Omental fat pad (tissue), 4 donors: ENCODE results near the gene IMPDH1. TPM values are rescaled to one million over a fixed set of nuclear protein-coding genes. Genes with fewer than 3 reads are reported as not detected.

ENCODE experiments used
- ATAC-seq: fragments of 150-250 bp; one replicate; pipeline ENCODE4 v1.9.1; 2016; ENCODE audit warnings: mild to moderate bottlenecking, moderate library complexity; ENCODE audit not compliant: low FRiP score
- DNase-seq: peaks from one replicate; pipeline ENCODE4 v3.0.0-alpha.2; 2019; ENCODE audit warnings: low spot score
- total RNA-seq, 4 donors: library from RNA; depleted of rRNA; stranded (reverse); fragments of >200 nt; gene quantifications; one replicate each; pipeline ENCODE4 v1.1.0, GENCODE V29; 2016
- TF ChIP-seq, protein P1 (sequence below), 3 donors: fragments of 450-650 bp; IDR thresholded peaks; one replicate each; pipeline ENCODE4 v1.5.1; 2016 to 2017; ENCODE audit warnings: antibody characterized with exemption in 3 of 3, mild to moderate bottlenecking in 3 of 3, moderate library complexity in 2 of 3

IMPDH1 gene
- total RNA-seq, 4 donors from 2014 or later: 72.8 to 198 (median 109) TPM

DNA sequence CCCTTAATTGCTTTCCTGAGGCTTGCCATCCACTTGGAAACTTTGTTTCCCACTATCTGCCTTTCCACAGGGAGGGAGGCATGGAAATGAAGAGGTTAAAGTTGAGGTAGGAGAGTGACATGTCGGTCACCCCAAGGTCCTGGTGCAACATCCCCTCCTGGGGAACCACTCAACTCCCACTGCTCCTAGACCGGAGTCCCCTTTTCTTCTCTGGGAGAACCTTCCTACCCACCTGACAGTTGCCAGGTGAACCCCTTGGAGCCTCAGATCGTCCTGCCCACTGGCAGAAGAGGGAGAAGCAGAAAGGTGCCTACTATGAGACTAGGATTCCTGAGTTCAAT, 21.7 kb downstream of the IMPDH1 start:
- TF ChIP-seq, protein P1, sequence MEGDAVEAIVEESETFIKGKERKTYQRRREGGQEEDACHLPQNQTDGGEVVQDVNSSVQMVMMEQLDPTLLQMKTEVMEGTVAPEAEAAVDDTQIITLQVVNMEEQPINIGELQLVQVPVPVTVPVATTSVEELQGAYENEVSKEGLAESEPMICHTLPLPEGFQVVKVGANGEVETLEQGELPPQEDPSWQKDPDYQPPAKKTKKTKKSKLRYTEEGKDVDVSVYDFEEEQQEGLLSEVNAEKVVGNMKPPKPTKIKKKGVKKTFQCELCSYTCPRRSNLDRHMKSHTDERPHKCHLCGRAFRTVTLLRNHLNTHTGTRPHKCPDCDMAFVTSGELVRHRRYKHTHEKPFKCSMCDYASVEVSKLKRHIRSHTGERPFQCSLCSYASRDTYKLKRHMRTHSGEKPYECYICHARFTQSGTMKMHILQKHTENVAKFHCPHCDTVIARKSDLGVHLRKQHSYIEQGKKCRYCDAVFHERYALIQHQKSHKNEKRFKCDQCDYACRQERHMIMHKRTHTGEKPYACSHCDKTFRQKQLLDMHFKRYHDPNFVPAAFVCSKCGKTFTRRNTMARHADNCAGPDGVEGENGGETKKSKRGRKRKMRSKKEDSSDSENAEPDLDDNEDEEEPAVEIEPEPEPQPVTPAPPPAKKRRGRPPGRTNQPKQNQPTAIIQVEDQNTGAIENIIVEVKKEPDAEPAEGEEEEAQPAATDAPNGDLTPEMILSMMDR (IDR thresholded peaks at IDR 0.05): no peak
- ATAC-seq (no peak), DNase-seq (no peak)

DNA sequence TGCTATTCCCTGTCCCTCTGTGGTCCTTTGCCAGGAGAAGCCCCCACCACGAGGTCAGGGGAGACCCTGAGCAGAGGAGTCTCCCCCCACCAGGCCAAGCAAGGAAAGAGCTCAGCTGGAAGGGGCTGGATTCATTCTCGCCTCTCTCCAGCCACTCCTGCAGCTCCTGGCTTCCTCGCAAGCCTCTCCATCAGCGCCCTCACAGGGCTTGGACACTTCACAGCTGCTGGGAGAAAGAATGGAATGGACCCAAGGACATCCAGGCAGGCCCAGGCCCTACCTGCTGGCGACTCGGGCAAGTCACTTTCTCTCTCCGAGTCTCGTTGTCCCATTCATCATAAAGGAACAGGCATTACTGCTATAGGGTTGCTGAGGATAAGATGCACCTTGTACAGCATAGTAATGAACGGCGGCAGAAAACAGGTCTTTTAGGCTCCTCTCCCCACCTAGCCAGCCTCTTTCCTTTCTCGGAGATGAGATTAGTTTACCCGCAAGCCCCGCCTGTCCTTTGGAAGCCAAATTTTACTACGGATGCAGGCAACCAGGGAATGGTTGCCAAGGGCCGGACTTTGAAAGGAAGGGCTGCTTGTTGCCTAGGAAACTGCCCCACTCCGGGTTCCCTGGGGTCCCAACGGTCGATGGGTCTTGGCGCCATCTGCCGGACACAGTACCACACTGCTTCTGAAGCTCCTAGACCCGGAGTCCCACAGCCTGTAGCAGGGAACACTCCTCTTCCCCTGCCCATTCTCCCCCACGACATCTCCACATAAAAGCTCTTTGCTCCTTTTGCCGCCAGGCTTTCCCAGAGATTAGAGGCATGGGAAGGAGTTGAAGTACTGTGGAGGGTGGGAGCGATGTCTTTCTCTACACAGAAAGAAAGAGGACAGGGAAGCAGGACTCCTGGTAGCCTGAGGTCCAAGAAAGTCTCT, 22.3 kb downstream of the IMPDH1 start:
- peak; percentile 81 for ATAC-seq

DNA sequence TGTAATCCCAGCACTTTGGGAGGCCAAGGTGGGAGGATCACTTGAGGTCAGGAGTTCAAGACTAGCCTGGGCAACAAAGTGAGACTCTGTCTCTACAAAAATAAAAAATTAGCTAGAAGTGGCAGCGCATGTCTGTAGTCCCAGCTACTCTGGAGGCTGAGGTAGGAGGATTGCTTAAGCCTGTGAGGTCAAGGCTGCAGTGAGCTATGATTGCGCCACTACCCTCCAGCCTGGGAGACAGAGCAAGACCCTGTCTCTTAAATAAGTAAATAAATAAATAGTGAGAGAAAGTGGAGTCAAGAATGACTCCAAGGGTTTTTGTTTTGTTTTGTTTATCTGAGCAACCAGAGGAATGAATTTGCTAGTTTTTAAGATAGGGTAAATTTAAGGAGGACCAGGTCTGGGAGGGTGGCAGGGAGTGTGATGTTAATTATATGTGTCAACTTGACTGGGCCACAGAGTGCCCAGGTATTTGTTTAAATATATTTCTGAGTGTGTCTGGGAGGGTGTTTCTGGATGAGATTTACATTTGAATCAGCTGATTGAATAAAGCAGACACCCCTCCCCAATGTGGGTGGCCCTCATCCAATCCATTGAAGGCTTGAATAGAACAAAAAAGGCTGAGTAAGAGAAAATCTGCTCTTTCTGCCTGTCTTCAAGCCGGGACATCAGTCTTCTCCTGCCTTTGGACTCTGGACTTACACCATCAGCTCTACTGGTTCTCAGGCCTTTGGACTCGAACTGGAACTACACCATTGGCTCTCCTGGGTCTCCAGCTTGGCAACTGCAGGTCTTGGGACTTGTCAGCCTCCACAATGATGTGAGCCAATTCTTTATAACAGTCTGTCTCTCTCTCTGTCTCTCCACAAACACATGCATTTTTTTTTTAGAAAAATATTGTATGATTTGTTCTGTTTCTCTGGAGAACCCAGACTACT, 23.5 kb downstream of the IMPDH1 start:
- ATAC-seq (no peak), DNase-seq (no peak)
- TF ChIP-seq, protein P1 (IDR thresholded peaks at IDR 0.05): no peak

More for the DNA sequence above, 22.3 kb downstream of the IMPDH1 start:
- TF ChIP-seq, protein P1 (IDR thresholded peaks at IDR 0.05): no peak
- peak; percentile 48 for DNase-seq

DNA sequence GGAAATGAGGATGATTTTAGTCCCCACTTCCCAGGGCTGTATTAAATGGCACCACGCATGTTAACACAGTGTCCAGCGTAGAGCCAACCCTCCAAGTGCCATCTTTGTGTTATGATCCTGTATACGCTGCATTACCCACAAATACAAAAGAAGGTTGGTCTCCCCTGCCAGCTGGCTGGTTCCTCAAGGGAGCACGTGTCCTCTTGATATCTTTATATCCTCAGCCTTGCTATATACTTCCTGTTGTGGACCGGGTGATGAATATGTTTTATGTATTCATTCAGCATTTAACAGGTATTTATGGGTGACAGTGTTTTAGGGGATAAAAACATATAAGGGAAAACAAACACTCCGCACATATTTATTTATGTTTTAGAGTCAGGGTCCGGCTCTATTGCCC, 25.1 kb downstream of the IMPDH1 start:
- ATAC-seq (no peak), DNase-seq (no peak)
- TF ChIP-seq, protein P1 (IDR thresholded peaks at IDR 0.05): no peak

DNA sequence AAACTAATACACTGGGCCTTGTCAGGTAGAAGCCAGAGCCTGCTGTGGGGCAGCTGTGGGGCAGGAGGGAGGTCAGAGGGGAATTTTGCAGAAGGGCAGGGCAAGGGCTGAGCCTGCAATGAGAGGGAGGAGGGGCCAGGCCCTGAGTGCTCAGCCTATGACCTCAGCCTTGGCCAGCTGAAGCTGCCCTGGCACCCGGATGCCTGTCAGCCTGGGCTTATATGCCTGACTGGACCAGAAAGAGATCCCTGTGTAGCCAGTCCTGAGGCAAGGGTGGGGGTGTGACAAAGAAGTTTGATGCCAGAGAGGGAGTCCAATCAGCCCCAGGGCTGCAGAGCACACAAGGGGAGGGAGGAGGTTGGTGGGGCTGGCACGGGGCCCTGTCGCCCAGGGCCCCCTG, 26.0 kb downstream of the IMPDH1 start:
- DNase-seq (no peak), ATAC-seq (no peak)
- TF ChIP-seq, protein P1 (IDR thresholded peaks at IDR 0.05): no peak

DNA sequence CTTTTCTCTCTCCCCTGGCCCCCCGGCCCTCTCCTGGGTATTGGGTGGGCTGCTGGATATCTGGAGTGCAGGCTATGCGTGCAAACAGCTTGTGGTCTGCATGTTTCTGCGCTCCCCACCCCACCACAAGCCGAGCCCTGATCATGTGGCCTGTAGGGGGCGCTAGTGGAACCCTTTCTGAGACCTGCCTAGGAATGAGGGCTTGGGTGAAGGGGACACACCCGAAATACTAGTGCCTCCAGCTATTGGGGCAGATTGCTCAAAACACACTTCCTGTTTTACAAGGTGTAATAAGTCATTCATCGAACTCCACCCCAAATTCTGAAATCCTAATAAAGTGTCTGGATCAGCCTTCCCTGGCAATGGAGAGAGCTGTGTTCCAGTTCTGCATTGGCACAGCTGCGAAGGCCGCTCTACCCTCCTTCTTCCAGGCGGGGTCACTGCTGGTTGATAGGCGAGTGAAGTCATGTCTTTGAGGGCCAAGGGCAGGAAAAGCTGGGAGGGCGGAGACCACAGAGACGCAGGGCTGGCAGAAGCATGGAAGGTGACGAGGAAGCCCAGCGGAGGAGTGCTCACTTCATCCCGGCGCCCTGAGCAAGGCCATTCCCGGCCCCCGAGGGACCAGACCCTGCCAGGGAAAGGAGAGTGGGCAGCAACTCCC, 28.5 kb downstream of the IMPDH1 start:
- no peak for DNase-seq
- TF ChIP-seq, protein P1 (IDR thresholded peaks at IDR 0.05): no peak
- ATAC-seq: no peak
